CD4-positive, CD25-positive, alpha-beta regulatory T cell (primary cell): ENCODE measurements around the gene DEPDC1B. TPM values are rescaled to one million over a fixed set of nuclear protein-coding genes. Genes with fewer than 3 reads are reported as not detected.
A peak's percentile ranks its signal among the peaks of the same experiment; 100 is the strongest.

ENCODE experiments used
- ATAC-seq, 2 donors: fragments of 150-1000 bp; cut with Tn5 transposase; one replicate each; pipeline ENCODE4 v1.10.0; 2021; ENCODE audit warnings: low read depth in 2 of 2, moderate number of reproducible peaks in 2 of 2, moderate library complexity in 1 of 2
- DNase-seq, 3 donors: peaks; one replicate each; pipeline versions ENCODE4 v3.0.0 to v3.0.0-alpha.2; 2012 to 2022; ENCODE audit warnings: mixed read lengths in 1 of 3
- H3K27ac ChIP-seq: one replicate; pipeline ENCODE4 v1.7.0; 2013; ENCODE audit warnings: mild to moderate bottlenecking, low read length; ENCODE audit not compliant: insufficient read depth, poor library complexity, severe bottlenecking
- H3K27me3 ChIP-seq: one replicate; pipeline ENCODE4 v1.7.0; 2013; ENCODE audit warnings: low read length; ENCODE audit not compliant: control insufficient read depth, insufficient read depth
- H3K36me3 ChIP-seq: one replicate; pipeline ENCODE4 v1.7.0; 2013; ENCODE audit warnings: mild to moderate bottlenecking, low read length, moderate library complexity; ENCODE audit not compliant: control insufficient read depth, insufficient read depth
- H3K4me1 ChIP-seq: 2 replicates; pipeline ENCODE4 v1.7.0; 2013; ENCODE audit warnings: mild to moderate bottlenecking, low read length; ENCODE audit not compliant: insufficient read depth, control insufficient read depth, poor library complexity, severe bottlenecking
- H3K4me3 ChIP-seq: one replicate; pipeline ENCODE4 v1.7.0; 2013; ENCODE audit warnings: low read depth, mild to moderate bottlenecking, low read length, moderate library complexity
- H3K9me3 ChIP-seq, 2 experiments: 1 replicate in 1 of 2; 2 replicates in 1 of 2; pipeline ENCODE4 v1.7.0; 2013; ENCODE audit warnings: low read length in 2 of 2, mild to moderate bottlenecking in 1 of 2, moderate library complexity in 1 of 2; ENCODE audit not compliant: control insufficient read depth in 2 of 2
- H3K27ac Mint-ChIP-seq, 3 donors: one replicate each; pipeline ENCODE4 v1.8.0; 2020 to 2022; ENCODE audit warnings: mild to moderate bottlenecking in 3 of 3, mixed read lengths in 3 of 3, moderate library complexity in 2 of 3
- H3K27me3 Mint-ChIP-seq: one replicate; pipeline ENCODE4 v1.8.0; 2022; ENCODE audit warnings: mild to moderate bottlenecking, mixed read lengths
- H3K36me3 Mint-ChIP-seq: one replicate; pipeline ENCODE4 v1.8.0; 2020; ENCODE audit warnings: mixed read lengths
- H3K4me1 Mint-ChIP-seq, 4 donors: one replicate each; pipeline ENCODE4 v1.8.0; 2020 to 2022; ENCODE audit warnings: mixed read lengths in 4 of 4, mild to moderate bottlenecking in 1 of 4
- H3K4me3 Mint-ChIP-seq, 4 donors: one replicate each; pipeline ENCODE4 v1.8.0; 2020 to 2022; ENCODE audit warnings: mild to moderate bottlenecking in 4 of 4, mixed read lengths in 4 of 4, moderate library complexity in 3 of 4
- H3K9me3 Mint-ChIP-seq, 7 donors: one replicate each; pipeline ENCODE4 v1.8.0; 2020 to 2022; ENCODE audit warnings: mixed read lengths in 7 of 7, mild to moderate bottlenecking in 3 of 7, moderate library complexity in 2 of 7
- polyA plus RNA-seq, 4 donors: library from polyadenylated mRNA; unstranded; fragments of 300-500 nt; fragmentation: Illumina TruSeq; gene quantifications; one replicate each; pipeline ENCODE4 v1.2.3, GENCODE V29; 2021
- total RNA-seq: library from RNA; stranded (reverse); gene quantifications from one replicate; pipeline ENCODE4 v1.2.3, GENCODE V29; 2022

The DEPDC1B gene
- total and polyA plus RNA-seq, 5 donors from 2014 or later, result 0.83 to 4.3 (median 2.0) TPM

GRCh38 chr5:60668686-60669304 is 31.2 kb downstream of the DEPDC1B start:
- H3K27ac ChIP-seq, result no peak overlapping the region
- DNase-seq (peak in 2 of 3 donors; percentile 22 to 58), ATAC-seq (no peak)
- H3K9me3 ChIP-seq, result no peaks in the 10 kb centered on the region
- H3K27me3 ChIP-seq, result no peaks in the 10 kb centered on the region
- no peaks in the 10 kb centered on the region for H3K36me3 ChIP-seq
- Mint-ChIP-seq H3K36me3 (no peaks in the 10 kb centered on the region), H3K27ac (no peak overlapping the region), H3K4me3 (peak overlapping the region in 1 of 4 donors; percentile 55), H3K27me3 (no peaks in the 10 kb centered on the region), H3K9me3 (no peaks in the 10 kb centered on the region), H3K4me1 (peaks cover 0 to 5% (median 0%) of the 10 kb centered on the region in 4 donors)
- no peaks in the 10 kb centered on the region for H3K4me1 ChIP-seq
- H3K4me3 ChIP-seq, result no peak overlapping the region

DNA sequence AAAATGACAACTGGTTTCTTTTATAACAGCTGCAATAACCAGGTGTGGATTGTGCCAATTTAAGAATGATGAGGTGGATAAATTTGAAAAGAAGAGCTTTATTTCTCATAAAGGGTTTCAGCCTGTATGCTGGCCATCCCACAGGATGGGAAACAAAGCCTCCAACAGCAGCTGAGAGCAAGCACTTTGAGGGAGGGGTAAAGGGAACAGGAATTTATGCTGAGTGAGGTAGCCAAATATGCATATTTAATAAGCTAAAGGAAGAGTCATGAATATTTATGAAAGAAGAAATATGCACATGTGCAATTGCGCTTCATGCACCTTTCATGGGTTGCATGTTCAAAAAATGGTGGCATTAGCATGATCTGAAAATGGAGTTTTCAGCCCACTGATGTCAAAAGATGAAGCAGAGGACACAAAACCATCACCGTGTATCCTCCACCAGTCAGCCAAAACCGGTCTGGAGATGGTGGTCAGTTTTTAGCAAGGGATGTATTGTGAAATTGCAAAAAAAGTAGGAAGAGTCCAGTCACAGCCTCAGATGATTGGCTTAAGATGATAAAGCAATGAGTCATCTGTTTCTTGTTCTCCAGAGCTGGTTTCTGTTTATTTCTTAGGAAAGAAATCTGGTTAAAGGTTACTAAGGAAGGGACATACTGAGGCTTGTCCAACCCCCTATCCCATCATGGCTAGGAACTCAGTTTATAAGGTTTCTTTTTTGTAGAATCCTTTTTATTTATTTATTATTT is 47.9 kb downstream of the DEPDC1B start:
- Mint-ChIP-seq H3K27ac (no peak overlapping the region), H3K27me3 (no peaks in the 10 kb centered on the region), H3K36me3 (no peaks in the 10 kb centered on the region), H3K9me3 (peaks cover 0 to 8% (median 2%) of the 10 kb centered on the region in 7 donors), H3K4me1 (no peaks in the 10 kb centered on the region), H3K4me3 (no peak overlapping the region)
- Histone ChIP-seq H3K4me3 (no peak overlapping the region), H3K27ac (no peak overlapping the region), H3K9me3 (no peaks in the 10 kb centered on the region), H3K27me3 (no peaks in the 10 kb centered on the region), H3K4me1 (no peaks in the 10 kb centered on the region), H3K36me3 (no peaks in the 10 kb centered on the region)
- ATAC-seq (no peak), DNase-seq (no peak)

GRCh38 chr5:60649288-60649917 is 50.6 kb downstream of the DEPDC1B start:
- Histone ChIP-seq H3K9me3 (no peaks in the 10 kb centered on the region), H3K4me3 (no peak overlapping the region), H3K27ac (no peak overlapping the region), H3K4me1 (no peaks in the 10 kb centered on the region), H3K36me3 (no peaks in the 10 kb centered on the region), H3K27me3 (no peaks in the 10 kb centered on the region)
- no peaks in the 10 kb centered on the region for H3K36me3 Mint-ChIP-seq
- peaks cover 0 to 8% (median 0%) of the 10 kb centered on the region in 7 donors for H3K9me3 Mint-ChIP-seq
- no peak overlapping the region for H3K4me3 Mint-ChIP-seq
- no peak overlapping the region for H3K27ac Mint-ChIP-seq
- ATAC-seq (no peak), DNase-seq (peak in 2 of 3 donors; percentile 8 to 47)
- no peaks in the 10 kb centered on the region for H3K27me3 Mint-ChIP-seq
- no peaks in the 10 kb centered on the region for H3K4me1 Mint-ChIP-seq

GRCh38 chr5:60648175-60648574 is 51.8 kb downstream of the DEPDC1B start:
- no peak overlapping the region for H3K27ac Mint-ChIP-seq
- no peaks in the 10 kb centered on the region for H3K36me3 Mint-ChIP-seq
- H3K27me3 Mint-ChIP-seq, result no peaks in the 10 kb centered on the region
- Histone ChIP-seq H3K27ac (no peak overlapping the region), H3K4me3 (no peak overlapping the region), H3K4me1 (no peaks in the 10 kb centered on the region), H3K27me3 (no peaks in the 10 kb centered on the region), H3K36me3 (no peaks in the 10 kb centered on the region), H3K9me3 (no peaks in the 10 kb centered on the region)
- H3K9me3 Mint-ChIP-seq, result peaks cover 0 to 2% (median 0%) of the 10 kb centered on the region in 7 donors
- no peak overlapping the region for H3K4me3 Mint-ChIP-seq
- ATAC-seq, result no peak
- DNase-seq, result no peak
- peaks cover 0 to 4% (median 0%) of the 10 kb centered on the region in 4 donors for H3K4me1 Mint-ChIP-seq

DNA sequence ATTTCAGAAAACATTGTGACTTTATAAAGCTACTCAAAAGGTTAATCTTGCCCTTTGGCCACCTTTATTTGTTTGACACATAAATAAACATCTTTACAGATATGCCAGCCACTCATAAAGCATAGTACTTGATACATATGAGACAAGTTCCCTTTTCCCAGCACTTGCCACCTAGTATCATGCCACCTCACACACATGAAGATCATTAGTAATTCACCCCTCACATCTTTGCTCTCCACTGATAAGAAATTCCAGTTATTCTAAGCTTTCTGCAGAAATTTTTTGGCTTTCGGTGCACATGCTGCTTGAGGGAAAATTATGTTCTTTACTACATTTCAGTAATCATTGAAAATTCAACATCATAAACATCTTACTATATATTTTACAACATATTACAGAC is 59.1 kb downstream of the DEPDC1B start:
- no peak for DNase-seq
- Mint-ChIP-seq H3K4me1 (peaks cover 0 to 4% (median 0%) of the 10 kb centered on the region in 4 donors), H3K27me3 (no peaks in the 10 kb centered on the region), H3K27ac (no peak overlapping the region), H3K4me3 (no peak overlapping the region), H3K36me3 (no peaks in the 10 kb centered on the region), H3K9me3 (peaks cover 0 to 3% (median 0%) of the 10 kb centered on the region in 7 donors)
- H3K9me3 ChIP-seq, result no peaks in the 10 kb centered on the region
- no peaks in the 10 kb centered on the region for H3K36me3 ChIP-seq
- H3K27me3 ChIP-seq, result no peaks in the 10 kb centered on the region
- no peaks in the 10 kb centered on the region for H3K4me1 ChIP-seq
- H3K27ac ChIP-seq, result no peak overlapping the region
- no peak for ATAC-seq
- H3K4me3 ChIP-seq, result no peak overlapping the region

DNA sequence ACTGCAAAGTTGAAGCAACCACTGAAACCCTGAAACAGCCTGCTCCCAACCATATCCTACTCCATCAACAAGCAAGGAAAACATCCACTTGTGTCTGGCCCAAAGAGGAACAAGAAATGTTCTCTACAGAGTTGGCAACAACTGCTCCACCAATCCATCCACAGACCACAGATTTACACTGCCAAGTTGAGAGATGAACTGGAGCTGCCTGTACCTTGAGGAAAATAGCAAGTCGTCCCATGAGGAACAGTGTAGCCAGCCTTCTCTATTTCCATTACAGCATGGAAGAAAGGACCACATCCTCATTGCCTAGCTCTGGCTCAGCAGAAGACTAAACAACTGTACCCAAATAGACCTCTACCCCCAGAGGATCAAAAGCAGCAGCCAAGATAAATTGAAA is 60.4 kb downstream of the DEPDC1B start:
- no peaks in the 10 kb centered on the region for H3K4me1 ChIP-seq
- no peak overlapping the region for H3K27ac ChIP-seq
- H3K4me3 ChIP-seq, result no peak overlapping the region
- H3K4me1 Mint-ChIP-seq, result peaks cover 0 to 4% (median 0%) of the 10 kb centered on the region in 4 donors
- ATAC-seq (no peak), DNase-seq (no peak)
- H3K9me3 Mint-ChIP-seq, result peaks cover 0 to 4% (median 0%) of the 10 kb centered on the region in 7 donors
- no peaks in the 10 kb centered on the region for H3K27me3 ChIP-seq
- no peaks in the 10 kb centered on the region for H3K27me3 Mint-ChIP-seq
- H3K27ac Mint-ChIP-seq, result no peak overlapping the region
- H3K36me3 Mint-ChIP-seq, result no peaks in the 10 kb centered on the region
- H3K36me3 ChIP-seq, result no peaks in the 10 kb centered on the region
- no peak overlapping the region for H3K4me3 Mint-ChIP-seq
- no peaks in the 10 kb centered on the region for H3K9me3 ChIP-seq

DNA sequence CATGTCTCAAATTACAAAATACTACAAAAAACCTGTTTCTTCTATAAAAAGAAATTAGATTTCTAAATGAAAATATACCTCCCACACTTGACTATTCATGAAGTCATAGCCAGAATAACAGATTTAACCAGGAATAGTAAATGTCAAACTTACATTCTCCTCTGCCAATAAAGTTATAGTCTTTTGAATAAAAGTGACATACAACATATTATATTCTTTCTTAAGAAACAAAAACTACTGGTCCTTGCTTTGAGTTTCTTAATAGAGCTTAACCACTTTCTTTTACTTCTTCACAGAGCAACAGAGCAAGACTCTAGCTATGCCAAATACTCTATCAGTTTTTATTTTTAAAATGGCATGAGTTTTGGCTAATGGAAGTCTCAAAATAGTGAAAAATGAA is 61.7 kb downstream of the DEPDC1B start:
- Histone ChIP-seq H3K9me3 (no peaks in the 10 kb centered on the region), H3K36me3 (no peaks in the 10 kb centered on the region), H3K4me3 (no peak overlapping the region), H3K27me3 (no peaks in the 10 kb centered on the region), H3K4me1 (no peaks in the 10 kb centered on the region), H3K27ac (no peak overlapping the region)
- H3K4me1 Mint-ChIP-seq, result peaks cover 0 to under 1% (median 0%) of the 10 kb centered on the region in 4 donors
- H3K27me3 Mint-ChIP-seq, result no peaks in the 10 kb centered on the region
- no peak for ATAC-seq
- no peak overlapping the region for H3K4me3 Mint-ChIP-seq
- H3K9me3 Mint-ChIP-seq, result peaks cover 0 to 4% (median 0%) of the 10 kb centered on the region in 7 donors
- no peak overlapping the region for H3K27ac Mint-ChIP-seq
- no peak for DNase-seq
- no peaks in the 10 kb centered on the region for H3K36me3 Mint-ChIP-seq
